ENCODE data around the gene ALCAM. TPM values are rescaled to one million over a fixed set of nuclear protein-coding genes. Genes with fewer than 3 reads are reported as not detected.

Gene ALCAM
- polyA plus RNA-seq, 1 of the 3 experiments (the other 2 are of a cell fraction), result 58.3 TPM

DNA sequence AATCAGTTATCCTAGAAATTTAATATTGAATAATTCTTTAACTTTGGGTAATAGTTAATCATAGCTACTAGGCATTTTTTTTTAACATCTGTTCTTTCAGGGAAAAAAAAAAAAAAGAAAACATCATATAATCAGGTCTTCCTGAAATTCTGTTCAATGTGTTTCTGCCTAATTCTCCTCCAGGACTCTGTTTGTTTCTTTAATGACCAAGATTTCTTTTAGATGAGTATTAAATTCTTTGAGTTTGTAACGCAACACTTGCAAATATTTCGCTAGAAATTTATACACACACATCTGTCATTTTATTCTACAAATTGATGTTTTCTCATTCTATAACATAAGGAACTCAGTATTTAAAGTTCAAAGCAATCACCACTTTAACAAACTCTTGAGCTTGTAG lies 56.7 kb downstream of the ALCAM start:
- no peak overlapping the region for H3K9ac ChIP-seq
- H4K20me1 ChIP-seq (ENCODE audit: insufficient read depth), result peaks cover 14% of the 10 kb centered on the region; the same call in 1 of the 2 replicates
- POLR2A ChIA-PET, result no interaction called here
- no peak for DNase-seq
- 0 out of 4 replicates have a peak overlapping the region, but pooled peaks of 1 of the 2 experiments have one; percentile 1 for H3K27ac ChIP-seq (ENCODE audit: low read depth in 2 of 2, low read length in 1 of 2)
- peaks cover 0 to 8% of the 10 kb centered on the region in 2 experiments for H3K36me3 ChIP-seq (replicated peaks in 1 of 2; ENCODE audit: control insufficient read depth in 1 of 2, insufficient read depth in 2 of 2, low read length in 1 of 2)
- H2AFZ ChIP-seq (ENCODE audit: low read depth), result no peak overlapping the region
- H3F3A ChIP-seq (replicated peaks; ENCODE audit: insufficient read depth), result no peaks in the 10 kb centered on the region
- H3K9me2 ChIP-seq, result no peaks in the 10 kb centered on the region
- H3K79me2 ChIP-seq (ENCODE audit: insufficient read depth), result peaks cover 97% of the 10 kb centered on the region
- TF ChIP-seq YY1 (IDR thresholded peaks at IDR 0.05; ENCODE audit: low read depth) (no peak), NRF1 (IDR thresholded peaks at IDR 0.05; ENCODE audit: low read depth, low read length) (no peak), RFX5 (IDR thresholded peaks at IDR 0.05; ENCODE audit: low read length) (no peak), NFIC (IDR thresholded peaks at IDR 0.05; ENCODE audit: borderline replicate concordance) (no peak), EP300 (IDR thresholded peaks at IDR 0.05; ENCODE audit: borderline replicate concordance in 1 of 2, low read depth in 1 of 2, low read length in 1 of 2) (no peak), SMC3 (IDR thresholded peaks at IDR 0.05; ENCODE audit: low read depth, low read length) (no peak), FOXJ3 (CRISPR knock-in tag; IDR thresholded peaks at IDR 0.05) (no peak), TCF12 (IDR thresholded peaks at IDR 0.05) (no peak), MEF2A (IDR thresholded peaks at IDR 0.05; ENCODE audit: borderline replicate concordance, low read depth) (no peak), SIN3A (IDR thresholded peaks at IDR 0.05; ENCODE audit: borderline replicate concordance, low read depth, low read length) (no peak), FOXM1 (IDR thresholded peaks at IDR 0.05; ENCODE audit: low read depth) (no peak)
- H3K4me2 ChIP-seq, result no peak overlapping the region
- H3K9me3 ChIP-seq, result no peaks in the 10 kb centered on the region
- H3K27me3 ChIP-seq (ENCODE audit: insufficient read depth), result no peaks in the 10 kb centered on the region
- no peaks in the 10 kb centered on the region; a peak in 2 of 4 replicates for H3K4me1 ChIP-seq (ENCODE audit: control insufficient read depth in 1 of 2, insufficient read depth in 2 of 2, low read depth in 1 of 2, low read length in 1 of 2)
- CTCF ChIA-PET, result no interaction called here
- H3K4me3 ChIP-seq (ENCODE audit: low read depth in 2 of 2, low read length in 1 of 2), result no peak overlapping the region
- WGBS (ENCODE audit: low lambda C conversion rate), result 92% methylated on average over 2 of the region's 2 CpGs

- H3F3A ChIP-seq (replicated peaks; ENCODE audit: insufficient read depth), result no peaks in the 10 kb centered on the region
- H3K4me3 ChIP-seq (ENCODE audit: low read depth in 2 of 2, low read length in 1 of 2), result no peak overlapping the region
- ChIA-PET POLR2A (no interaction called here), CTCF (no interaction called here)
- H3K9ac ChIP-seq, result no peak overlapping the region
- no peak overlapping the region for H3K4me2 ChIP-seq
- H3K27ac ChIP-seq (ENCODE audit: low read depth in 2 of 2, low read length in 1 of 2), result no peak overlapping the region
- no peak overlapping the region for H2AFZ ChIP-seq (ENCODE audit: low read depth)
- H3K36me3 ChIP-seq (replicated peaks in 1 of 2; ENCODE audit: control insufficient read depth in 1 of 2, insufficient read depth in 2 of 2, low read length in 1 of 2), result peaks cover 0 to 5% of the 10 kb centered on the region in 2 experiments
- no peak for DNase-seq
- 67% methylated on average over 2 of the region's 2 CpGs for WGBS (ENCODE audit: low lambda C conversion rate)
- peaks cover 98% of the 10 kb centered on the region for H3K79me2 ChIP-seq (ENCODE audit: insufficient read depth)
- H3K27me3 ChIP-seq (ENCODE audit: insufficient read depth), result no peaks in the 10 kb centered on the region
- H4K20me1 ChIP-seq (ENCODE audit: insufficient read depth), result peaks cover 14% of the 10 kb centered on the region; the same call in 1 of the 2 replicates
- peaks cover 0 to 5% of the 10 kb centered on the region in 2 experiments; a peak in 2 of 4 replicates for H3K4me1 ChIP-seq (ENCODE audit: control insufficient read depth in 1 of 2, insufficient read depth in 2 of 2, low read depth in 1 of 2, low read length in 1 of 2)
- no peak for TF ChIP-seq TEAD4 (IDR thresholded peaks at IDR 0.05; ENCODE audit: borderline replicate concordance, insufficient read depth)
- TF ChIP-seq TAF1 (IDR thresholded peaks at IDR 0.05; ENCODE audit: borderline replicate concordance, low read depth, low read length), result no peak
- TF ChIP-seq USF2 (IDR thresholded peaks at IDR 0.05; ENCODE audit: borderline replicate concordance, low read depth, low read length), result no peak
- TF ChIP-seq, protein P1, sequence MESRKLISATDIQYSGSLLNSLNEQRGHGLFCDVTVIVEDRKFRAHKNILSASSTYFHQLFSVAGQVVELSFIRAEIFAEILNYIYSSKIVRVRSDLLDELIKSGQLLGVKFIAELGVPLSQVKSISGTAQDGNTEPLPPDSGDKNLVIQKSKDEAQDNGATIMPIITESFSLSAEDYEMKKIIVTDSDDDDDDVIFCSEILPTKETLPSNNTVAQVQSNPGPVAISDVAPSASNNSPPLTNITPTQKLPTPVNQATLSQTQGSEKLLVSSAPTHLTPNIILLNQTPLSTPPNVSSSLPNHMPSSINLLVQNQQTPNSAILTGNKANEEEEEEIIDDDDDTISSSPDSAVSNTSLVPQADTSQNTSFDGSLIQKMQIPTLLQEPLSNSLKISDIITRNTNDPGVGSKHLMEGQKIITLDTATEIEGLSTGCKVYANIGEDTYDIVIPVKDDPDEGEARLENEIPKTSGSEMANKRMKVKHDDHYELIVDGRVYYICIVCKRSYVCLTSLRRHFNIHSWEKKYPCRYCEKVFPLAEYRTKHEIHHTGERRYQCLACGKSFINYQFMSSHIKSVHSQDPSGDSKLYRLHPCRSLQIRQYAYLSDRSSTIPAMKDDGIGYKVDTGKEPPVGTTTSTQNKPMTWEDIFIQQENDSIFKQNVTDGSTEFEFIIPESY (IDR thresholded peaks at IDR 0.05; ENCODE audit: borderline replicate concordance, low read depth), result no peak
- no peak for TF ChIP-seq RFX5 (IDR thresholded peaks at IDR 0.05; ENCODE audit: low read length)
- H3K9me2 ChIP-seq, result no peaks in the 10 kb centered on the region
- no peaks in the 10 kb centered on the region for H3K9me3 ChIP-seq
These were observed 57.9 kb downstream of the ALCAM start for GRCh38 chr3:105424412-105425152.

Measured in SK-N-SH (cell line).